Loucy (cell line): Measurements from ENCODE around the gene AGXT.

Source experiments
- EZH2phosphoT487 ChIP-seq: fragments of 200-600 bp; IDR thresholded peaks from 2 replicates; pipeline ENCODE4 v1.6.1; 2018; ENCODE audit warnings: antibody characterized with exemption, mild to moderate bottlenecking, moderate library complexity, borderline replicate concordance
- TF ChIP-seq, protein P1 (sequence below): fragments of 200-600 bp; sonication (generic); conservative IDR thresholded peaks from 2 replicates; pipeline ENCODE4 v1.5.1; 2014; ENCODE audit warnings: mild to moderate bottlenecking, antibody characterized with exemption, low read length

DNA sequence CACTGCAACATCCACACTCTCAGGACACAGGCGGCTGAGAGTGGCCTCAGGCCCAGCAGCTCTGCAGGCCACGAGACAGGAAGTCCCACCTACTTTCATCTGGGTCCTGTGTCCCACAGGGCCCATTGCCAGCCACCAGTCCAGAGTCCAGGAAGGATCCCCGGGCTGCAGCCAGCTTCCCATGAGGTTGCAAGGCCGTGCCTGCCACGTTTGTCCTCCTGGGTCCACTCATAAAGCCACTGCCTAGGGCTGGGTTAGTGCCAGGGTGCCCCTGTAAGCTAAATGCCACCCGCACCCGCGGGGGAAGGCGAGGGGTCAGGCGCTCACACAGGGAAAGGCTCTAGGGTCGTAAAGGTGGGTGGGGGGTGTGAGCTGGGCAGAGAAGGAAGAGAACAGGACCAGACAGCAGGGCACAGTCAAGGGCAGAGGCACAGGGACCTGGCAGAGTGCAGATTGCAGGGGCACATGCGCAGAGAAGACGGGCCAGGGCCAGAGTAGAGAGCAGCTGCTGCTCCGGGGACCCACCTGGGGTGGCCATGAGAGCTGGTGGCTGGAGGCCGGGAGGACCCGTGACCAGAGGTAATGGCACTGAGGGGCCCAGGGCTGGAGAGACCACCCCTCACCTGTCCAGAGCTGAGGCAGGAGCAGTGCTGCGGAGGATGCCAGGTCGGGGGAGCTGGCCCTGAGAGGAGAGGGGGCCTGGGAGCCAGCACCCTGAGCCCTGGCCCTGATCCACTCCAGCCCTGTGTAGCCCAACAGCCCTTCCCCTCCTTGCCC lies 8.0 kb downstream of the AGXT start:
- TF ChIP-seq, protein P1, sequence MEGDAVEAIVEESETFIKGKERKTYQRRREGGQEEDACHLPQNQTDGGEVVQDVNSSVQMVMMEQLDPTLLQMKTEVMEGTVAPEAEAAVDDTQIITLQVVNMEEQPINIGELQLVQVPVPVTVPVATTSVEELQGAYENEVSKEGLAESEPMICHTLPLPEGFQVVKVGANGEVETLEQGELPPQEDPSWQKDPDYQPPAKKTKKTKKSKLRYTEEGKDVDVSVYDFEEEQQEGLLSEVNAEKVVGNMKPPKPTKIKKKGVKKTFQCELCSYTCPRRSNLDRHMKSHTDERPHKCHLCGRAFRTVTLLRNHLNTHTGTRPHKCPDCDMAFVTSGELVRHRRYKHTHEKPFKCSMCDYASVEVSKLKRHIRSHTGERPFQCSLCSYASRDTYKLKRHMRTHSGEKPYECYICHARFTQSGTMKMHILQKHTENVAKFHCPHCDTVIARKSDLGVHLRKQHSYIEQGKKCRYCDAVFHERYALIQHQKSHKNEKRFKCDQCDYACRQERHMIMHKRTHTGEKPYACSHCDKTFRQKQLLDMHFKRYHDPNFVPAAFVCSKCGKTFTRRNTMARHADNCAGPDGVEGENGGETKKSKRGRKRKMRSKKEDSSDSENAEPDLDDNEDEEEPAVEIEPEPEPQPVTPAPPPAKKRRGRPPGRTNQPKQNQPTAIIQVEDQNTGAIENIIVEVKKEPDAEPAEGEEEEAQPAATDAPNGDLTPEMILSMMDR: no peak
- TF ChIP-seq EZH2phosphoT487: no peak
